ENCODE data around the gene BCKDHA. TPM values are rescaled to one million over a fixed set of nuclear protein-coding genes. Genes with fewer than 3 reads are reported as not detected.
"Not testable (repeated sequence)": the region's sequence is repeated elsewhere in the genome, so short reads cannot be mapped to it uniquely, and the experiment has no call there.

The BCKDHA gene
- total RNA-seq, 1 donor from 2014 or later, result 50.4 TPM

GRCh38 chr19:41462497-41462896 is 64.9 kb downstream of the BCKDHA start:
- intact Hi-C loops (cut with DNase I), result no loop called here
- DNase-seq (no peak), ATAC-seq (ENCODE audit: poor library complexity) (no peak)

GRCh38 chr19:41463257-41464256 is 65.9 kb downstream of the BCKDHA start:
- intact Hi-C loops (cut with DNase I); DNase-seq; ATAC-seq (ENCODE audit: poor library complexity): not testable (repeated sequence)

Other genes with a start within 250 kb of the BCKDHA start
- 0.56 TPM for gene CYP2S1, start 204.6 kb upstream of the BCKDHA start, total RNA-seq
- gene AXL, start 178.6 kb upstream of the BCKDHA start, total RNA-seq, result 18.0 TPM
- 114 TPM for gene HNRNPUL1, start 133.4 kb upstream of the BCKDHA start, total RNA-seq
- gene CCDC97, start 87.6 kb upstream of the BCKDHA start, total RNA-seq, result 14.3 TPM
- 13.1 TPM for gene TGFB1, start 43.9 kb upstream of the BCKDHA start, total RNA-seq
- gene B9D2, start 33.7 kb upstream of the BCKDHA start, total RNA-seq, result 2.6 TPM
- 3.5 TPM for gene TMEM91, start 21.3 kb upstream of the BCKDHA start, total RNA-seq
- gene EXOSC5, start 459 bp upstream of the BCKDHA start, total RNA-seq, result 17.4 TPM
- gene B3GNT8, start 29.6 kb downstream of the BCKDHA start, total RNA-seq, result 12.5 TPM
- gene DMAC2, start 42.1 kb downstream of the BCKDHA start, total RNA-seq, result 113 TPM
- not detected for gene ERICH4, start 45.3 kb downstream of the BCKDHA start, total RNA-seq
- gene CEACAM21, start 178.3 kb downstream of the BCKDHA start, total RNA-seq, result 0.86 TPM
- gene CEACAM4, start 229.3 kb downstream of the BCKDHA start, total RNA-seq, result 0.46 TPM